HT-29 (cell line): ENCODE results near the gene GNG13. TPM values are rescaled to one million over a fixed set of nuclear protein-coding genes. Genes with fewer than 3 reads are reported as not detected.

Experiments used
- DNase-seq: peaks from one replicate; pipeline ENCODE4 v3.0.0-alpha.2; 2015; ENCODE audit warnings: low spot score
- total RNA-seq: library from RNA; depleted of rRNA; stranded (reverse); fragments of >200 nt; shearing (Covaris generic); gene quantifications from 2 replicates; pipeline ENCODE4 v1.2.3, GENCODE V29; 2014

Gene GNG13
- total RNA-seq, 1 experiment from 2014 or later: not detected

GRCh38 chr16:814974-815373 lies 14.4 kb upstream of the GNG13 start:
- no peak for DNase-seq

- DNase-seq: no peak
These were observed 13.4 kb upstream of the GNG13 start for GRCh38 chr16:813916-814412.

GRCh38 chr16:813204-813915 lies 12.8 kb upstream of the GNG13 start:
- no peak for DNase-seq

GRCh38 chr16:808085-808386 lies 7.5 kb upstream of the GNG13 start:
- DNase-seq: no peak

GRCh38 chr16:807347-808084 lies 7.0 kb upstream of the GNG13 start:
- peak; percentile 96 for DNase-seq

- DNase-seq: no peak
These were observed 4.9 kb upstream of the GNG13 start for GRCh38 chr16:805474-805873.

GRCh38 chr16:804193-805048 lies 3.9 kb upstream of the GNG13 start:
- no peak for DNase-seq

GRCh38 chr16:803754-804080 lies 3.2 kb upstream of the GNG13 start:
- DNase-seq: no peak

GRCh38 chr16:802914-803753 lies 2.6 kb upstream of the GNG13 start:
- no peak for DNase-seq

- DNase-seq: no peak
These were observed 1.9 kb upstream of the GNG13 start for GRCh38 chr16:802461-802860.

GRCh38 chr16:801584-802363 lies 1.2 kb upstream of the GNG13 start:
- DNase-seq: no peak

GRCh38 chr16:800834-801511 lies 439 bp upstream of the GNG13 start:
- DNase-seq: no peak

GRCh38 chr16:799111-799947 lies 1.2 kb downstream of the GNG13 start:
- DNase-seq: no peak

GRCh38 chr16:798666-799065 lies 1.9 kb downstream of the GNG13 start:
- DNase-seq: no peak

- DNase-seq: no peak
These were observed 2.8 kb downstream of the GNG13 start for GRCh38 chr16:797686-798085.

GRCh38 chr16:797120-797420 lies 3.5 kb downstream of the GNG13 start:
- peak; percentile 35 for DNase-seq

- no peak for DNase-seq
These were observed 4.0 kb downstream of the GNG13 start for GRCh38 chr16:796296-797119.

- peak; percentile 85 for DNase-seq
These were observed 4.8 kb downstream of the GNG13 start for GRCh38 chr16:795580-796229.
